HEK293 (cell line): ENCODE measurements around the gene HIGD2A.

Experiments used
- CTCF ChIA-PET: fragments of 350-600 bp; formaldehyde crosslinking; extraction: SDS; loops from one replicate; lab custom pipeline; 2021; ENCODE audit warnings: antibody characterized with exemption; lab: Yijun Ruan, JAX
- POLR2A ChIA-PET: fragments of 300-600 bp; formaldehyde crosslinking; extraction: SDS; loops from one replicate; lab custom pipeline; 2020; ENCODE audit warnings: antibody characterized with exemption, inconsistent platforms; lab: Yijun Ruan, JAX
- H3K27ac ChIP-seq: fragments of 200-500 bp; sonication (Bioruptor generic); 2 replicates; pipeline ENCODE4 v1.5.1; 2014; ENCODE audit warnings: low read depth, low read length, control low read depth, inconsistent platforms; ENCODE audit errors: extremely low read depth
- H3K36me3 ChIP-seq, 2 experiments: fragments of 200-500 bp in 1 of 2; sonication (Bioruptor generic) in 1 of 2; 1 replicate in 1 of 2; 2 replicates in 1 of 2; pipeline ENCODE4 v1.5.1; 2014 to 2017; ENCODE audit warnings: inconsistent platforms in 2 of 2, low read length in 2 of 2; ENCODE audit not compliant: control insufficient read depth in 2 of 2, insufficient read depth in 1 of 2
- H3K4me1 ChIP-seq: fragments of 200-500 bp; sonication (Bioruptor generic); 2 replicates; pipeline ENCODE4 v1.5.1; 2014; ENCODE audit warnings: mild to moderate bottlenecking, low read length, inconsistent platforms; ENCODE audit not compliant: control insufficient read depth, insufficient read depth
- H3K4me3 ChIP-seq: 2 replicates; pipeline ENCODE4 v1.5.1; 2011; ENCODE audit warnings: low read depth, mild to moderate bottlenecking, control low read depth, low read length, moderate library complexity
- H3K9me3 ChIP-seq: fragments of 200-500 bp; sonication (Bioruptor generic); 2 replicates; pipeline ENCODE4 v1.5.1; 2014; ENCODE audit warnings: low read depth, low read length, inconsistent platforms; ENCODE audit not compliant: control insufficient read depth, insufficient read depth
- BCL11A ChIP-seq: fragments of 450-650 bp; formaldehyde crosslinking; IDR thresholded peaks from 2 replicates; pipeline ENCODE4 v1.5.1; 2016; ENCODE audit warnings: low read depth, missing biosample characterization, missing genetic modification characterization
- CTCF ChIP-seq: fragments of 450-650 bp; formaldehyde crosslinking; IDR thresholded peaks from 2 replicates; pipeline ENCODE4 v1.5.1; 2016; ENCODE audit warnings: missing biosample characterization, missing genetic modification characterization
- MEIS1 ChIP-seq: sonication (generic); formaldehyde crosslinking; IDR thresholded peaks from 2 replicates; pipeline ENCODE4 v1.8.1; 2022; ENCODE audit warnings: missing genetic modification reagents, mild to moderate bottlenecking, borderline replicate concordance
- OVOL3 ChIP-seq: fragments of 450-650 bp; formaldehyde crosslinking; IDR thresholded peaks from 2 replicates; pipeline ENCODE4 v1.5.1; 2016; ENCODE audit warnings: missing biosample characterization, missing genetic modification characterization
- PRDM2 ChIP-seq: fragments of 450-650 bp; formaldehyde crosslinking; IDR thresholded peaks from 2 replicates; pipeline ENCODE4 v1.5.1; 2016; ENCODE audit warnings: missing biosample characterization, missing genetic modification characterization, borderline replicate concordance
- REPIN1 ChIP-seq: fragments of 450-650 bp; formaldehyde crosslinking; IDR thresholded peaks from 2 replicates; pipeline ENCODE4 v1.5.1; 2017; ENCODE audit warnings: missing biosample characterization, missing genetic modification characterization, low read depth
- SP7 ChIP-seq: fragments of 450-650 bp; formaldehyde crosslinking; IDR thresholded peaks from 2 replicates; pipeline ENCODE4 v1.5.1; 2016; ENCODE audit warnings: missing biosample characterization, missing genetic modification characterization
- YY2 ChIP-seq: fragments of 450-650 bp; formaldehyde crosslinking; IDR thresholded peaks from 2 replicates; pipeline ENCODE4 v1.5.1; 2016; ENCODE audit warnings: missing biosample characterization, missing genetic modification characterization
- ZBTB26 ChIP-seq: fragments of 450-650 bp; formaldehyde crosslinking; optimal IDR thresholded peaks from 2 replicates; pipeline ENCODE3; 2016; ENCODE audit warnings: missing biosample characterization, mild to moderate bottlenecking, missing genetic modification characterization
- ZNF132 ChIP-seq: fragments of 450-650 bp; formaldehyde crosslinking; IDR thresholded peaks from 2 replicates; pipeline ENCODE4 v1.5.1; 2017; ENCODE audit warnings: missing biosample characterization, missing genetic modification characterization, borderline replicate concordance
- ZNF146 ChIP-seq: fragments of 450-650 bp; formaldehyde crosslinking; IDR thresholded peaks from 2 replicates; pipeline ENCODE4 v1.5.1; 2016; ENCODE audit warnings: missing biosample characterization, missing genetic modification characterization
- ZNF18 ChIP-seq: fragments of 450-650 bp; formaldehyde crosslinking; IDR thresholded peaks from 2 replicates; pipeline ENCODE4 v1.5.1; 2016; ENCODE audit warnings: missing biosample characterization, missing genetic modification characterization
- ZNF223 ChIP-seq: fragments of 450-650 bp; formaldehyde crosslinking; IDR thresholded peaks from 2 replicates; pipeline ENCODE4 v1.5.1; 2016; ENCODE audit warnings: missing biosample characterization, missing genetic modification characterization
- ZNF488 ChIP-seq: fragments of 450-650 bp; formaldehyde crosslinking; IDR thresholded peaks from 2 replicates; pipeline ENCODE4 v1.5.1; 2016; ENCODE audit warnings: missing biosample characterization, missing genetic modification characterization
- ZNF654 ChIP-seq: fragments of 450-650 bp; formaldehyde crosslinking; IDR thresholded peaks from 2 replicates; pipeline ENCODE4 v1.5.1; 2016; ENCODE audit warnings: low read depth, missing biosample characterization, missing genetic modification characterization
- ZNF660 ChIP-seq: fragments of 450-650 bp; IDR thresholded peaks from 2 replicates; pipeline ENCODE4 v1.5.1; 2018; ENCODE audit warnings: missing biosample characterization, mild to moderate bottlenecking, missing genetic modification characterization
- ZNF664 ChIP-seq: fragments of 450-650 bp; formaldehyde crosslinking; IDR thresholded peaks from 2 replicates; pipeline ENCODE4 v1.5.1; 2016; ENCODE audit warnings: missing biosample characterization, missing genetic modification characterization
- ZNF777 ChIP-seq: fragments of 450-650 bp; formaldehyde crosslinking; IDR thresholded peaks from 2 replicates; pipeline ENCODE4 v1.5.1; 2017; ENCODE audit warnings: missing biosample characterization, missing genetic modification characterization, borderline replicate concordance

HIGD2A gene

GRCh38 chr5:176427971-176428370 lies 39.4 kb downstream of the HIGD2A start:
- Histone ChIP-seq H3K36me3 (no peaks in the 10 kb centered on the region), H3K9me3 (no peaks in the 10 kb centered on the region), H3K4me3 (no peak overlapping the region), H3K4me1 (no peaks in the 10 kb centered on the region), H3K27ac (no peak overlapping the region)
- ChIA-PET CTCF (no interaction called here), POLR2A (no interaction called here)
- TF ChIP-seq ZNF488, result no peak
- no peak for TF ChIP-seq ZNF18 (tag by site-specific recombination)
- TF ChIP-seq MEIS1 (CRISPR knock-in tag), result no peak
- TF ChIP-seq PRDM2, result no peak
- TF ChIP-seq ZNF132 (tag by site-specific recombination), result no peak
- TF ChIP-seq ZNF223 (tag by site-specific recombination), result no peak
- no peak for TF ChIP-seq OVOL3
- TF ChIP-seq ZBTB26 (tag by site-specific recombination), result no peak
- TF ChIP-seq BCL11A (tag by site-specific recombination), result no peak
- no peak for TF ChIP-seq ZNF664
- no peak for TF ChIP-seq ZNF654 (tag by site-specific recombination)
- TF ChIP-seq ZNF777 (tag by site-specific recombination), result no peak
- TF ChIP-seq YY2 (tag by site-specific recombination), result no peak
- TF ChIP-seq ZNF660 (tag by site-specific recombination), result no peak
- TF ChIP-seq ZNF146 (tag by site-specific recombination), result no peak
- no peak for TF ChIP-seq REPIN1 (tag by site-specific recombination)

- Histone ChIP-seq H3K4me1 (no peaks in the 10 kb centered on the region), H3K9me3 (no peaks in the 10 kb centered on the region), H3K36me3 (no peaks in the 10 kb centered on the region), H3K4me3 (no peak overlapping the region), H3K27ac (no peak overlapping the region)
- ChIA-PET CTCF (interaction anchor here (0.6 kb wide), 1 partner anchor 282 kb away, joined by 3 read pairs; no protein-coding TSS in a partner anchor), POLR2A (interaction anchor here (0.7 kb wide), 1 partner anchor 114 kb away, joined by 3 read pairs; no protein-coding TSS in a partner anchor)
- TF ChIP-seq SP7 (no peak), CTCF (tag by site-specific recombination) (peak; percentile 47; the same call in 1 of the 2 replicates)
These were observed 41.4 kb downstream of the HIGD2A start for GRCh38 chr5:176429972-176430371.
